ENCODE measurements around the gene GPC3.
"Not testable (repeated sequence)": the region's sequence is repeated elsewhere in the genome, so short reads cannot be mapped to it uniquely, and the experiment has no call there.

The GPC3 gene

DNA sequence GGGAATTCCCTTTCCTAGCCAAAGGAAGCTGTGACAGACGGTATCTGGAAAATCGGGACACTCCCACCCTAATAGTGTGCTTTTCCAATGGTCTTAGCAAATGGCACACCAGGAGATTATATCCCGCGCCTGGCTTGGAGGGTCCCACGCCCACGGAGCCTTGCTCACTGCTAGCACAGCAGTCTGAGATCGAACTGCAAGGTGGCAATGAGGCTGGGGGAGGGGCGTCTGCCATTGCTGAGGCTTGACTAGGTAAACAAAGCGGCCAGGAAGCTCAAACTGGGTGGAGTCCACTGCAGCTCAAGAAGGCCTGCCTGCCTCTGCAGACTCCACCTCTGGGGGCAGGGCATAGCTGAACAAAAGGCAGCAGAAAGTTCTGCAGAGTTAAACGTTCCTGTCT, 364.0 kb downstream of the GPC3 start:
- H4K8ac ChIP-seq (ENCODE audit: low read depth, low read length); H2BK15ac ChIP-seq (ENCODE audit: low read length); H3K9ac ChIP-seq (ENCODE audit: low read depth, low read length, poor library complexity); H3K9me3 ChIP-seq (replicated peaks in 1 of 2; ENCODE audit: control insufficient read depth in 2 of 2, insufficient read depth in 1 of 2, low read depth in 1 of 2, low read length in 2 of 2); H2BK12ac ChIP-seq (ENCODE audit: low read length); H2AK5ac ChIP-seq (ENCODE audit: low read depth, low read length); H4K91ac ChIP-seq (ENCODE audit: low read depth, low read length, poor library complexity); H2AFZ ChIP-seq (ENCODE audit: low read length); H3K36me3 ChIP-seq (replicated peaks in 1 of 2; ENCODE audit: control insufficient read depth in 2 of 2, insufficient read depth in 2 of 2, low read length in 2 of 2); H3K14ac ChIP-seq (ENCODE audit: low read length); H3K4me3 ChIP-seq (ENCODE audit: low read length in 2 of 2); H3K27me3 ChIP-seq (ENCODE audit: control insufficient read depth in 3 of 3, insufficient read depth in 3 of 3, low read depth in 1 of 3, low read length in 3 of 3); H3K4me1 ChIP-seq (ENCODE audit: control insufficient read depth in 2 of 2, insufficient read depth in 1 of 2, low read depth in 1 of 2, low read length in 2 of 2); H2BK120ac ChIP-seq (ENCODE audit: low read depth, low read length); H3K23ac ChIP-seq (ENCODE audit: low read depth, low read length, poor library complexity); H3K18ac ChIP-seq (ENCODE audit: low read length); H3K4ac ChIP-seq (ENCODE audit: low read length); H3K4me2 ChIP-seq (ENCODE audit: insufficient read depth, low read length, poor library complexity, severe bottlenecking); H3K27ac ChIP-seq (replicated peaks; ENCODE audit: low read length); H3K79me1 ChIP-seq (ENCODE audit: low read depth, low read length); H2BK5ac ChIP-seq (ENCODE audit: low read length); DNase-seq (ENCODE audit: low spot score): not testable (repeated sequence)
- WGBS, 2 donors (ENCODE audit: extremely low coverage in 2 of 2, insufficient read length in 2 of 2, insufficient replicate concordance in 1 of 2): no CpG with 5 or more reads among the region's 10 CpGs

DNA sequence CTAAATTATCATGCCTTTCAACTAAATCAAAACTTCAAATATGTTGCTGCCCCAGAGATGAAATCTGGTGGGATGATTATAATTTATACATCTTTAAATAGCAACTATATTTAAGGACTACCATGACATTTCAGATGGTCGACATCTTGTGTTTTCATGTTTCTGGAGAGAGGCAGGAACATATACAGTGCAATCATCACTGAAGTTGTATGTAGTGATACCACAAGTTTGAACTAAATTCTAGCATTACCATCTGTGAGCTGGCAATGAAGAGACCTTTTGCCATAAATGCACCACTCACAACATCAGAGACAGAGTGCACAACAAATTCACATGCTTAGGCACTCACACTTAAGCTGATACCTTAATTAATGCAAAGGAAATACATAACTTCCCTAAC, 373.7 kb downstream of the GPC3 start:
- no peak overlapping the region for H3K27ac ChIP-seq (replicated peaks; ENCODE audit: low read length)
- no CpG with 5 or more reads among the region's 1 CpG for WGBS, 2 donors (ENCODE audit: extremely low coverage in 2 of 2, insufficient read length in 2 of 2, insufficient replicate concordance in 1 of 2)
- peaks cover 0 to 3% (median 0%) of the 10 kb centered on the region in 3 experiments for H3K27me3 ChIP-seq (ENCODE audit: control insufficient read depth in 3 of 3, insufficient read depth in 3 of 3, low read depth in 1 of 3, low read length in 3 of 3)
- H3K23ac ChIP-seq (ENCODE audit: low read depth, low read length, poor library complexity): no peak overlapping the region
- H4K91ac ChIP-seq (ENCODE audit: low read depth, low read length, poor library complexity): no peak overlapping the region
- no peak for DNase-seq (ENCODE audit: low spot score)
- H3K4me3 ChIP-seq (ENCODE audit: low read length in 2 of 2): no peak overlapping the region
- H2BK12ac ChIP-seq (ENCODE audit: low read length): no peak overlapping the region
- H2BK5ac ChIP-seq (ENCODE audit: low read length): no peak overlapping the region
- H3K14ac ChIP-seq (ENCODE audit: low read length): no peak overlapping the region
- H4K8ac ChIP-seq (ENCODE audit: low read depth, low read length): no peak overlapping the region
- no peak overlapping the region for H2BK15ac ChIP-seq (ENCODE audit: low read length)
- H3K4me1 ChIP-seq (ENCODE audit: control insufficient read depth in 2 of 2, insufficient read depth in 1 of 2, low read depth in 1 of 2, low read length in 2 of 2): no peaks in the 10 kb centered on the region
- H3K9ac ChIP-seq (ENCODE audit: low read depth, low read length, poor library complexity): no peak overlapping the region
- no peak overlapping the region for H3K4me2 ChIP-seq (ENCODE audit: insufficient read depth, low read length, poor library complexity, severe bottlenecking)
- H2AFZ ChIP-seq (ENCODE audit: low read length): no peak overlapping the region
- no peaks in the 10 kb centered on the region for H3K79me1 ChIP-seq (ENCODE audit: low read depth, low read length)
- H3K9me3 ChIP-seq (replicated peaks in 1 of 2; ENCODE audit: control insufficient read depth in 2 of 2, insufficient read depth in 1 of 2, low read depth in 1 of 2, low read length in 2 of 2): no peaks in the 10 kb centered on the region
- H2AK5ac ChIP-seq (ENCODE audit: low read depth, low read length): no peak overlapping the region
- no peak overlapping the region for H3K18ac ChIP-seq (ENCODE audit: low read length)
- H2BK120ac ChIP-seq (ENCODE audit: low read depth, low read length): no peak overlapping the region
- H3K36me3 ChIP-seq (replicated peaks in 1 of 2; ENCODE audit: control insufficient read depth in 2 of 2, insufficient read depth in 2 of 2, low read length in 2 of 2): no peaks in the 10 kb centered on the region
- no peak overlapping the region for H3K4ac ChIP-seq (ENCODE audit: low read length)

DNA sequence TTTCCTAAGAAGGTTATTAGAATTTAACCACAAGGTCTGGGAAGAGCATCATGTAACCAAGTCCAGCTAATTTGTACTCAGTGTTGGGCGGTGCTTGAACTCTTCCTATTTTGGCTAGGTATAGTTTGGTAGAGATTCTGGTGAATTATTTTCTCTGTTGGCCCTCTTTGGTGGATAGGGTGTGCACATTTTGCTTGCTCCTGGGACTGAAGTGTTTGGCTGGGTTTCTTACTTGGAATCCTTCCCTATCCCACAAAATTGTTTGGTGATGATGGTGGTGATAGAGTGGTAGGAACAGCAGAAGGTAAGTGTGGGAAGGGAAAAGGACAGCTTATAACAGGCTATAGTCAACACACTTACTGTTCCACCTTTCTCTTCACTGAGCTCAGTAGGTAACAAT, 375.3 kb downstream of the GPC3 start:
- Histone ChIP-seq H3K79me1 (ENCODE audit: low read depth, low read length) (no peaks in the 10 kb centered on the region), H2BK120ac (ENCODE audit: low read depth, low read length) (no peak overlapping the region), H2AFZ (ENCODE audit: low read length) (no peak overlapping the region), H3K9me3 (replicated peaks in 1 of 2; ENCODE audit: control insufficient read depth in 2 of 2, insufficient read depth in 1 of 2, low read depth in 1 of 2, low read length in 2 of 2) (no peaks in the 10 kb centered on the region), H3K18ac (ENCODE audit: low read length) (no peak overlapping the region), H3K36me3 (replicated peaks in 1 of 2; ENCODE audit: control insufficient read depth in 2 of 2, insufficient read depth in 2 of 2, low read length in 2 of 2) (no peaks in the 10 kb centered on the region), H3K9ac (ENCODE audit: low read depth, low read length, poor library complexity) (no peak overlapping the region), H3K27me3 (ENCODE audit: control insufficient read depth in 3 of 3, insufficient read depth in 3 of 3, low read depth in 1 of 3, low read length in 3 of 3) (peaks cover 0 to 3% (median 0%) of the 10 kb centered on the region in 3 experiments), H3K4me2 (ENCODE audit: insufficient read depth, low read length, poor library complexity, severe bottlenecking) (no peak overlapping the region), H4K91ac (ENCODE audit: low read depth, low read length, poor library complexity) (no peak overlapping the region), H2BK12ac (ENCODE audit: low read length) (no peak overlapping the region), H2BK15ac (ENCODE audit: low read length) (no peak overlapping the region), H3K14ac (ENCODE audit: low read length) (no peak overlapping the region), H3K4ac (ENCODE audit: low read length) (no peak overlapping the region), H2AK5ac (ENCODE audit: low read depth, low read length) (no peak overlapping the region), H3K23ac (ENCODE audit: low read depth, low read length, poor library complexity) (no peak overlapping the region), H3K27ac (replicated peaks; ENCODE audit: low read length) (no peak overlapping the region), H3K4me3 (ENCODE audit: low read length in 2 of 2) (no peak overlapping the region), H4K8ac (ENCODE audit: low read depth, low read length) (no peak overlapping the region), H3K4me1 (ENCODE audit: control insufficient read depth in 2 of 2, insufficient read depth in 1 of 2, low read depth in 1 of 2, low read length in 2 of 2) (no peaks in the 10 kb centered on the region), H2BK5ac (ENCODE audit: low read length) (no peak overlapping the region)
- WGBS, 2 donors (ENCODE audit: extremely low coverage in 2 of 2, insufficient read length in 2 of 2, insufficient replicate concordance in 1 of 2): no CpG with 5 or more reads among the region's 1 CpG
- DNase-seq (ENCODE audit: low spot score): no peak

DNA sequence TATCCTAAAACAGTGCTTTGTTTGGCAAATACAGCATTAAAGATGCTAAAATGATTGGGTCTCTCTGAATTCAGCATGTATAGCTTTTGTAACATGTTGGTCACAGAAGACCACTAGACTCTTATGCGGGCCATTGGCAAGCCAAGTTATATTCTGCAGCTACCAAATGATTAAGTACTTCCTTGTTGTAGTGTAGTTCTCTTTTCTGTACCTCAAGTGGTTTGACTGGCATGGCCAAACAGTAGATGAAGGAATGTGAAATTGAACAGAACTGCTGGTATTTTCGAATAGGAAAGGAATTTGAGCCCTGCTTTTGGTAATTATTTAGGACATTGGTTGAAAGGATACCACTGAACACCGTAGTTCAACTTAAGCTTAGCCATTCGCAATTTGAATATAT, 376.2 kb downstream of the GPC3 start:
- H3K4me2 ChIP-seq (ENCODE audit: insufficient read depth, low read length, poor library complexity, severe bottlenecking): no peak overlapping the region
- DNase-seq (ENCODE audit: low spot score): no peak
- no peak overlapping the region for H2BK5ac ChIP-seq (ENCODE audit: low read length)
- H3K4me3 ChIP-seq (ENCODE audit: low read length in 2 of 2): no peak overlapping the region
- no peak overlapping the region for H3K14ac ChIP-seq (ENCODE audit: low read length)
- H3K4me1 ChIP-seq (ENCODE audit: control insufficient read depth in 2 of 2, insufficient read depth in 1 of 2, low read depth in 1 of 2, low read length in 2 of 2): no peaks in the 10 kb centered on the region
- no peaks in the 10 kb centered on the region for H3K36me3 ChIP-seq (replicated peaks in 1 of 2; ENCODE audit: control insufficient read depth in 2 of 2, insufficient read depth in 2 of 2, low read length in 2 of 2)
- H3K18ac ChIP-seq (ENCODE audit: low read length): no peak overlapping the region
- whole genome bisulfite sequencing, 2 donors (ENCODE audit: extremely low coverage in 2 of 2, insufficient read length in 2 of 2, insufficient replicate concordance in 1 of 2): no CpG with 5 or more reads among the region's 4 CpGs
- H4K91ac ChIP-seq (ENCODE audit: low read depth, low read length, poor library complexity): no peak overlapping the region
- no peak overlapping the region for H3K4ac ChIP-seq (ENCODE audit: low read length)
- no peak overlapping the region for H2BK15ac ChIP-seq (ENCODE audit: low read length)
- no peaks in the 10 kb centered on the region for H3K9me3 ChIP-seq (replicated peaks in 1 of 2; ENCODE audit: control insufficient read depth in 2 of 2, insufficient read depth in 1 of 2, low read depth in 1 of 2, low read length in 2 of 2)
- H2AK5ac ChIP-seq (ENCODE audit: low read depth, low read length): no peak overlapping the region
- no peak overlapping the region for H3K27ac ChIP-seq (replicated peaks; ENCODE audit: low read length)
- no peak overlapping the region for H3K23ac ChIP-seq (ENCODE audit: low read depth, low read length, poor library complexity)
- H3K27me3 ChIP-seq (ENCODE audit: control insufficient read depth in 3 of 3, insufficient read depth in 3 of 3, low read depth in 1 of 3, low read length in 3 of 3): peaks cover 0 to 4% (median 0%) of the 10 kb centered on the region in 3 experiments
- no peak overlapping the region for H4K8ac ChIP-seq (ENCODE audit: low read depth, low read length)
- H2BK120ac ChIP-seq (ENCODE audit: low read depth, low read length): no peak overlapping the region
- H3K9ac ChIP-seq (ENCODE audit: low read depth, low read length, poor library complexity): no peak overlapping the region
- H2BK12ac ChIP-seq (ENCODE audit: low read length): no peak overlapping the region
- no peak overlapping the region for H2AFZ ChIP-seq (ENCODE audit: low read length)
- no peaks in the 10 kb centered on the region for H3K79me1 ChIP-seq (ENCODE audit: low read depth, low read length)
